AG09309 (cell line): ENCODE measurements around the gene IRGC.

ENCODE experiments used
- DNase-seq: peaks from one replicate; pipeline ENCODE4 v3.0.0-alpha.2; 2010; ENCODE audit warnings: low read depth
- H3K4me3 ChIP-seq: 2 replicates; pipeline ENCODE4 v1.5.1; 2011; ENCODE audit warnings: mild to moderate bottlenecking, low read depth, low read length, moderate library complexity; ENCODE audit not compliant: control insufficient read depth
- CTCF ChIP-seq: IDR thresholded peaks from 2 replicates; pipeline ENCODE4 v1.5.1; 2011; ENCODE audit warnings: mild to moderate bottlenecking, low read depth, low read length, inconsistent platforms; ENCODE audit not compliant: insufficient read depth, control insufficient read depth; ENCODE audit errors: missing control alignments

IRGC gene

GRCh38 chr19:43766755-43767043 lies 50.8 kb downstream of the IRGC start:
- no peak for TF ChIP-seq CTCF
- H3K4me3 ChIP-seq = no peak overlapping the region
- no peak for DNase-seq

DNA sequence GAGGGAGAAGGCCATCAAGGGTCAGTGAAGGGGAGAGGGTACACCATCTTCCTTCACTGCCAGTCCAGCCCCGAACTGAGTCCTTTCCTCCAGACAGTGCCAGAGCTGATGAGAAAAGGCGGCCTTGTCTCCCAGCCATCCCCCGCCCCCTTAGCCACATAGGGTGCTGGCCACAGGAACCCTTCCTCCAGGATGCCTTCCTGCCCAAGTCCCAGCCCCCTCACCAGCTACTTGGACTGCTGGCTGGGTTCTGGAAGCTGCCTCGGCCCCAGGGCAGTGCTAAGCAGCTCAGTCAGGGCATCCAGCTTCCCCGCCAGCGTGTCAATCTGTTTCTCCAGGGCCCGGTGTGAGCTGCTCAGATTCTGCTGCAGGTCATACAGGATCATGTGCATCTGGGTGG lies 51.4 kb downstream of the IRGC start:
- no peak for DNase-seq
- TF ChIP-seq CTCF = no peak
- H3K4me3 ChIP-seq = no peak overlapping the region

DNA sequence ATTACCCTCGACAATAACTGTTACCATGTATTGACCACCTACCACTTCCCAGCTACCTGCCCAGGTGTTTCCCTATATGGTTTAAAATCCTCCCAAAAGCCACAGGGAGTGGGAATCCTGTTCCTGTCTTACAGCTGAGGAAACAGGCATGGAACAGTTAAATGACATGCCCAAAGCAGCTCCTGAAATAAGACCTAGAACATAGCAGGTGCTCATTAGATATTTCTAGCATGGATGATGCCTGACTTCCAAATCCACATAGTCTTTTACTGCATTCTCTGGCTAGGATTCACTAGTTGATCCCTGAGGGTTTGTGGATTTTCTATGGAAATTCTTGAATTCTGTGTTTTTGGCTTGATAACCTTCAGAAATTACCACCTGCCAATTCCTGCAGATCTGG lies 51.9 kb downstream of the IRGC start:
- H3K4me3 ChIP-seq = no peak overlapping the region
- no peak for TF ChIP-seq CTCF
- no peak for DNase-seq

DNA sequence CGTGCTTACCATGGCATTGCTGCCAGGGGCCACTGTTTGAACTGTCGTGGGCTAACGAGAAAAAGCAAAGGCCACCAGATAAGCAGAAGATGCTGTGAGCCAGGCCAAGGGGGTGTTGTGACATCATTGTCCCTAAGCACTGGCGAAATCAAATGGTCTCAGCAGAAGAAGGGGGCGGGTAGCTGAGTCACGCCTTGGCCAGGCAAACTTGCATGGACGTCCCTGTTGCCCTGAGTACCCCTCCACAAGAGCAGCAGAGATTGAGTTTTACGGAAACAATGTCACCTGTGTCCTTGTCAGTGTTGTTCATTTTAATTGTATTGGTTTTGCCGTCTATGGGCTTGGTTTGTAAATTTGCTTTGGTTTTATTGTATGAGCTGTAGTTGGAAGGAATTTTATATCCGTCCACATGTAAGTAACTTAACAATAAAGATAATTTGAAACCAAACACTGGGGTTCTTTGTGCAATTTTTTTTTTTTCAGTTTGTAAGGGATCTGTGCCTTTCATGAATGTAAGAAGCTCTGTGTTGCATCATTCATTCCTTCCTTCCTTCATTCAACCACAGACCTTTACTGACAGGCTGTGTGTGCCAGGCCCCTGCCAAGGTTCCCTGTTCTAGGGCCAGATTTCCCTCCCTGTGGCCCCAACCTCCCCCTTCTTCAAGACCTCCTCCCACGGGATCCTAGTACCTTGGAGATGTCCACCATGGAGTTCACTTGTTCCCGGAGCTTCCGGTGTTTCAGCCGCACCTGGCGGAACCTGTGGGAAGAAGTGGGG lies 52.6 kb downstream of the IRGC start:
- no peak overlapping the region for H3K4me3 ChIP-seq
- TF ChIP-seq CTCF = no peak
- no peak for DNase-seq

GRCh38 chr19:43769256-43769655 lies 53.4 kb downstream of the IRGC start:
- H3K4me3 ChIP-seq = no peak overlapping the region
- DNase-seq = no peak
- no peak for TF ChIP-seq CTCF
